OCI-M2 (cell line): ENCODE measurements around the gene XYLT1.
"Not testable (repeated sequence)": the region's sequence is repeated elsewhere in the genome, so short reads cannot be mapped to it uniquely, and the experiment has no call there.

Source experiments
- DNase-seq: peaks from one replicate; lab custom pipeline; 2025; ENCODE audit not compliant: unreplicated experiment; lab: John Stamatoyannopoulos, UW

The XYLT1 gene

DNA sequence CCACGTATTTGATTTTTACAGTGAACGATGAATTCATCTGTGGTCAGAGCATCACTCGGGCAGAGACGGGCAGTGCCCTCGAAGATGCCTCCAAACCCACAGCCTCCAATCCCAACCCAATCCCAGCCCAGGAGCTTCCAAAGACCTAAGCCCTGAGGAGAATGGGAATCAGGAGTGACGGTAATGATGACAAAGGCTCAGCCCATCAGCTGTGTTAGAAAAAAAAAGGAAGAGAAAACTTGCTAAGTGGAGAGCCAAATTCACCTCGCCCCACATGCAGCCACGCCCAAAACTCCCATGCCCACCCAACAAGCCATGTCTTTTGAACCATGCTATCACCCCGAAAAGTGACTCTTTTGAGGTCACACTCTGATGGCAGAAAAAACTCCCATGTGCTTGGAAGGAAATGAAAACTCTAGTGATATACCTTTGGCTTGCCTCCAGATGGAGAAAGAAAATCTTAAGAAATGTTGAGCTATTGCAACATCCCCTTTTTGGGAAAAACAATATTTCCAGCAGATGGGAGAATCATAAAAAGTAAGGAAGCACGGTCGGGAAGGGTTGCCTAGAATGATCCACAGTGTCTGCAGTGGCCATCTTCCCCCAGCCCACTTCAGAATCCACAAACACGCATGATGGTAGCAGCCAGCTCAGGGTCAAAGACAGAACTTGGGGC is 37.7 kb downstream of the XYLT1 start:
- DNase-seq = no peak

DNA sequence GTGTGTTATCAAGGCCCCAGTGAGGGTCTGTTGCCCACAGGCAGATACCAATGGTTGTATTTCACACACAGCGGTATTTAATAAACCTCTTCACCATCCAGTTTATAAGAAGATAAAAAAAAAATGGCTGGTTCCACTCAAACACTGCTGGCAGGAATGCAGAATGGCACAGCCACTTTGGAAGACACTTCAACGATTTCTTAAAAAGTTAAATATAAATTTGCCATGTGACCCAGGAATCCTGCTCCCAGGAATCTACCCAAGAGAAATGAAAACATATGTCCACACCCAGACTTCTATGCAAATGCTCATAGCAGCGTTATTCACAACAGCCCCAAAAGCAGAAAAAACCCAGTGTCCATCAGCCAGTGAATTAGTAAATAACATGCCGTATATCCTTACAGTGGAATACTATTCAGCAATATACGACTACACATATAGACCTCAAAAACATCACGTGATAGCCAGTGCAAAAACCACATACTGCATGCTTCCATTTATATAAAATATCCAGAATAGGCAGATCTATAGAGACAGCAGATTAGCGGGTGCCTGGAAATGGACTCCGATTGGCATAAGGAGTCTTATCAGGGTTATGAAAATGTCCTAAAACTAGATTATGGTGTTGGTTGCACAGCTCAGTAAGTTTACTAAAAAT is 38.7 kb downstream of the XYLT1 start:
- no peak for DNase-seq

DNA sequence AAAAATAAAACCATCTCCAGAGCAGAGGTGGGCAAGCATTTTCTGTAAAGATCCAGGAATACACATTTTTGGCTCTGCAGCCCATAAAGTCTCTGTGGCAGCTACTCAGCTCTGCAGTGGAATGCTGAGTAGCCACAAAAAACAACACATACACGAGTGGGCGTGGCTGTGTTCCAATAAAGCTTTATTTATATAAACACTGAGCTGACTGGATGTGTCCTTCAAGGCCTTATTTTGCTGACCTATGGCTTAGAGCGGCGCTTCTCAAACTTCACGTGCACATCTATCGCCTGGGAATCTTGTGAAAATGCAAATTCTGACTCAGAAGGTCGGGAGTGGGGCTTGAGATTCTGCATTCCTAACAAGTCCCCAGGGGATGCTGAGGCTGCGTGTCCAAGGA is 39.7 kb downstream of the XYLT1 start:
- no peak for DNase-seq

DNA sequence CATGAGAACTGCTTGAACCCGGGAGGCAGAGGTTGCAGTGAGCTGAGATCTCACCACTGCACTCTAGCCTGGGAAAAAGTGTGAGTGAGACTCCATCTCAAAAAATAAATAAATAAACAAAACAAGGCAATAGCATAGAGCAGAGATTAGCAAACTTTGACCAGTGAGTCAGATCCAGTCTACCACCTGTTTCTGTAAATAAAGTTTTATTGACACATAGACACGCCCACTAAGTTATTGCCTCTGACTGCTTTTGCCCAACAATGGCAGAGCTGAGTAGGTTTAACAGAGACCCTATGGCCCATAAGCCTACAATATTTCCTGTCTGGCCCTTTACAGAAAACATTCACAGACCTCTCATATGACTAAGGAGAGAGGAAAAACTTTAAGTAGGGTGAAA is 44.3 kb downstream of the XYLT1 start:
- no peak for DNase-seq

DNA sequence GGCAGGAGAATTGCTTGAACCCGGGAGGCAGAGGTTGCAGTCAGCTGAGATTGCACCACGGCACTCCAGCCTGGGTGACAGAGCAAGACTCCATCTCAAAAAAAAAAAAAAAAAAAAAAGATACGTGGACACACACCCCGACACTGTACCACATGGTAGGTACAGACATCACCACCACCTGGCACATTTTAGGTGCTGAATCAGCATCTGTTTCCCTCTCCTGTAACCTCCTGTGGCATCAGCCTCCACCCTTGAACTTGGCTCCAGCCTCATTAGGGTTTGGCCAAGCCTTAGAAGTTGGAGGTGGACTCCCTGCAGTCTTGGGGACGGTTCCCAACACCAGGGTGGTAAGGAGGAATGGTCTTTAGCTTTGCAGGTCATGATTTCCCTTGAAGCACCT is 46.0 kb downstream of the XYLT1 start:
- no peak for DNase-seq

DNA sequence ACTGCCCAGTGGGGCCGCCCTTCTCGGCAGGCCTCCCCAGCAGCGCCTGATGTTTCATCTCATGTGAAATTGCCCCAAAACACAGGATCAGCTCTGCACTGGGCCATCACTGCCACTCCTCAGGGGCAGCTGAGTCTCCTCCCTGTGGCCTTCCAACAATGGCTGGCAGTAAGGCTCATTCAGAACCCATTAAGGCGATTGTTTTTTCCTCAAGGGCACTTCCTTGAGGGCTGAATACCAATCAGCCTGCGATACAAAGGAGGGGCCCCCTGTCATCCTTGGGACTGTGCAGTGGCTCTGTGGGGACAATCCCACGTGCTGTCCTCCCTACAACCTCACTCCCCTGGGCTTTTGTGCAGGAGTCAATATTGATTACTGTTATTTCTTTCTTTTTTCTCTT is 47.5 kb downstream of the XYLT1 start:
- no peak for DNase-seq

DNA sequence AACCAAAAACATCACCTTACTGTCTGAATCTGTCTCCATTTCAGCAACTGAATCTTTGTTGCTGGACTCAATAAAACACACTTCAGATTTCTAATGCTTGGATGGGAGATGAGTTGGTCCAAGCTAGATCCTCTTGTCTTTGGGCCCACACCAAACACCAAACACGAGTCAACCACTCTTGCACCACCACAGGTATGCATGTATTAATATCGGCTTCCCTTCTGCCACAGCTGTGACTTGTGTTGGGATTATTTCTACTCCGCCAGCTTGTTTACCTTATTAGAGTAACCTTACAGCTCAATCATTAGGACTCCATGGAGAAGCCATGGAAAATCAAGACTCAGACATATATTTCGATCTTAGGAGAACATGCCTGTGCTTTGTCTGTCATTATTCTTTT is 49.9 kb downstream of the XYLT1 start:
- no peak for DNase-seq

DNA sequence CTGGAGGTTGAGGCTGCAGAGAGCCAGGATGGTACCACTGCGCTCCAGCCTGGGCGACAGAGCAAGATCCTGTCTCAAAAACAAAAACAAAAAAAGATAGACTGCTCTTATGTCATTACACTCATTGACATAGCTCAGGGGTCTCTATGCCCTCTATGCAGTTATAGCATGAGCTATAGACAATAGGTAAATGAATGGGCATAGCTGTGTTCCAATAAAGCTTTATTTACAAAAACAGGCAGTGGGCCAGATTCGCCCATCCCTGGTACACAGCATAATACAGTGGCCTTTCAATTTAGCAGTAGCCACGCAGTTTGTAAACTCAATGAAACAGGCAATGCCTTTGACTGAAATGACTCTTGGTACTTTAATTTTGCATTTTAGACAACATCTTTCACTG is 51.5 kb downstream of the XYLT1 start:
- DNase-seq = no peak

DNA sequence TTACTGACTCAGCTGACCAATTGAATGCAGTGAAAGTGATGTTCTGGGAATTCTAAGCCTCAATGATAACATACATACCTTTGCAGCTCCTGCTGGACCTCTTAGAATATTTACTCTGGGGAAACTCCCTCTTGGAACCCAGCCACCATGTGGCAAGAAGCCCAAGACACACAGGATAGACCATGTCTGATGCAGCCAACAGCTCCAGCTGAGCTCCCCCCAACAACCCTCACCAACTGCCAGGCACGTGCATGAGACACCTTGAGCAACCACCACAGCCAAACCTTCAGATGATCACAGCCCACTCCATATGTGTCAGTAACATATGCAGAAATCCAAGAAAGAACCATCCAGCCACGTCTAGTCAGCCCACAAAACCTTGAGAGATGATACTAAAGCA is 53.0 kb downstream of the XYLT1 start:
- DNase-seq = no peak

DNA sequence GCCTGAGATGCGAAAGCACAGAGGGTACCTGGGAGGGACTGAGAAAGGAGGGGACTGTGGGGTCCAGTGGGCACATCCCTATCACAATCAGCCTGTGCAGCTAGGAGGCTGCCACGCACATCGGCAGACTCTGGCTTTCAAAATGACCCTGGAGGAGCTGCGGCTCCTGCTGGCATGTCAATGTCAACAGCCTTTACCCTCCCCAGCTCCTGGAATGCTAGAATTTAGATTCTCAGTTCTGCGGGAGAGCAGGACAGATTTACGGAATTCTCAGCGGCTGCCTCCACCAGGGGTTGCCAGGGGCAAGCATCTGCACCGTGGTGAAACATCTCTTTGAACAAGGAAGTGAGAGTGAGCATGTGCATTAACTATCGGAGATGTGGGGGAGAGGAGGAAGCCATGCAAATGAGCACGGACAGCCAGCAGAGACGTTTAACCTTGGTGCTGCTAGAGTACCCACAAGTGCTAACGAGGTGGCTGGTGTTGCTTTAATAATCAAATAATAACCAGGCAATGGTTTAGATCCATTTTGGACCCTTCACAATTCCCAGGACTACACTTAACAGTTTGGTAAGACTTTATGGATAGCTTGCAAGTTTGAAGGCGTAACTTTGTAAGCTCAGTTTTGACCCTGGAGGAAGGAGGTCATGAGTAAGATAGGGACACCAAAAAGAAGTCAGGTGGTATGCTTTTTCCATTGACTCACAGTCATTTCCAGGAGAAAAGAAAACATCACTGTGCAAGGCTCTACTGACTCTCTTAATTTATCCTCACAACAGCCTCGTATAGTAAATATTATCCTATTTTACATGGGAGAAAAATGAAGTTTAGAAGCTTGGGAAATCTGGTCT is 54.1 kb downstream of the XYLT1 start:
- DNase-seq = no peak

DNA sequence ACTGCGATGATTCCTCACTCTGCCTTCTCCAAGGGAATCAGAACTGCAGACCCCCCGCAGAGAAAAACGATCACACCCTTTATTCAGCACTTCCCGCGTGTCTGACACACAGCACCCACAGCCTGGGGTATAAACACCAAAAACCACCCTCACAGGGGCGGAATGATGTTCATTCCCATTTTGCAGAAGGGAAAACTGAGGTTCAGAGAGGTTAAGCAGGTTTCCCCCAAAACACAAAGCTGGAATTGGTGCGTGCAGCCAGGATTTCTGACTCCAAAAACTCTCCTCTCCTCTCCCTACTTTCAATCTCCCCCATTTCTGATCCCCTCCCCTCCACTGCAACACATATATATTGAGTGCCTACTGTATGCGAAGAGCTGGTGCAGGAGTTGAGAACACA is 55.8 kb downstream of the XYLT1 start:
- no peak for DNase-seq

DNA sequence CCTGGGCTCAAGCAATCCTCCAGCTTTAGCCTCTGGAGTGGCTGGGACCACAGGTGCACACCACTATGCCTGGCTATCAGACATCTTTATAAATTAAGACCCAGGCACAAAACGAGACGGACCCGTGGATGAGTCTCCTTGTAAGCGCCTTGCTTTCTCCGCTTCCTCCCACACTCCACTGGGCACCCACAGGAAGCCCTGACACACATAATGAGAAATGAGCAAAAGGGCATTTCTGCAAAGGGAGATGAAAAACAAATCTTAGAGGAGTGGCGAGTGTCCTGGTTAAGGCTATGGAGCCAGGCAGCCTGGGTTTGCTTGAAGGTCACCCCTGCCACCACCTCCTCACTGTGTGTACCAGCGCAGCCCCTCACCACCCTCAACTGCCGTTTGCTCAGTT is 56.3 kb downstream of the XYLT1 start:
- no peak for DNase-seq

DNA sequence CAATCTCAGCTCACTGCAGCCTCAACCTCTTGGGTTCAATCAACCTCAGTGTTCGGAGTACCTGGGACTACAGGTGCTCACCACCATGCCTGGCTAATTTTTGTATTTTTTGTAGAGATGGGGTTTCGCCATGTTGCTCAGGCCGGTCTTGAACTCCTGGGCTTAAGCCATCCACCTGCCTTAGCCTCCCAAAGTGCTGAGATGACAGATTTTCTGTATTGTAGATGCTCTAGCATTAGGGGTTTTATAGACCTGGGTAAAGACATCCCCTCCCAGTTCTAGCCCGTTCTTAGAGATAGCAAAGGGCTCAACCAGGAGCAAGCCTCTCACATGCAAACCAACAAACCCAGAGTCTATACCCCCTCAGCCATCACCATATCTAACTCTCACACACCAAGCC is 57.3 kb downstream of the XYLT1 start:
- DNase-seq = no peak

DNA sequence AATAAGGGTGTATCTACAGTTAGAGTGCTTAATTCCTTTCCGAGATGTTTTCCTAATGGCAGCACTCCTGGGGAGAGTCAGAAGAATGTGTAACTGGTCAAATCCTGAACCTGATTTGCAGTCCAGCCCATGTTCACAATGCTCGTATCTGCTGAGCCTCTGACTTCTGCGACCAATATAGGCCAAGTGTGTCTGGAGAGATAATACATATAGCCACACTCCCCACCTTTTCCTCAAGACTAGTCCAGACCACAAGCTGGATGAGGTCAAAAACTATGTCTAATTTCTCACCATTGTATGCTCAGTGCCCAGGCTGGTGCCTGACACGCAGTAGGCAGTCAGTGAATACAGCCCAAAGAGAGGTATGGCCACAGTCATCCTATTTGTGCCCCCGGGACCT is 58.0 kb downstream of the XYLT1 start:
- DNase-seq = no peak

DNA sequence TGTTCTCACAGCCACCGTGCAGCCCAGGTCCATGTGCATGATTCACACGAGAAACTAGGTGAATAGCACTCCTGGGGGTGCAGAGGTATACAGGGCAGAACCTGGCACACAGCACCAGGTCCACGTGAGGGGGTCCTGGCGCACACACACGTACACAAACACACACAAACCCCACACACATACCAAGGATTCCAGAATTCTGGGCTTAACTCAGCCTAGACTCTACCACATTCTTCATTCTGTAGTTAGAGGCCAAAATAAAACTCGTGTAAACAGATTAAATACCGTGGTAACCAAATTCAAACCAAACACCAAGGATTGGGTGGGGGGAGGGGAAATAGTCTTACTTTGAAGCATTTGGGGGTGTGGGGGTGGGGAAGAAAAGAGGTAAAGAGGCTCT is 58.5 kb downstream of the XYLT1 start:
- DNase-seq = no peak

DNA sequence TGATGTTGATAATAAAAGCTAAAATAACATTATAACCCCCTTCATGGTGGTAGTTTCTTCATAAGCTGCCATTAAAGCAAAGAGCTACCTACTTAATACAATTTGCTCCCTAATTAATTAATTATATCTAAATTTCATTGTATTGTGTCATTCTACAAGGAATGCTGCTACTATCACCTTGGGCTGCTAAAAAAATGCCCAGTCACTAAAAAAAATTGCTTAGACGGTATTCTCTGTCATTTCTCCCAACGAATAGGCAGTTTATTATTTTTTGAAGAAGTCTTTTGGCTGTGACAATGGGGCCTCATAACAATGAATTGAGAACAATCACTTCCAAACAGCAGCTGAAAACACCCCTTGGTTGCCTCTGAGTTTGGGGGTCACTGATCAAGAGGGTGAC is 59.5 kb downstream of the XYLT1 start:
- DNase-seq = no peak

DNA sequence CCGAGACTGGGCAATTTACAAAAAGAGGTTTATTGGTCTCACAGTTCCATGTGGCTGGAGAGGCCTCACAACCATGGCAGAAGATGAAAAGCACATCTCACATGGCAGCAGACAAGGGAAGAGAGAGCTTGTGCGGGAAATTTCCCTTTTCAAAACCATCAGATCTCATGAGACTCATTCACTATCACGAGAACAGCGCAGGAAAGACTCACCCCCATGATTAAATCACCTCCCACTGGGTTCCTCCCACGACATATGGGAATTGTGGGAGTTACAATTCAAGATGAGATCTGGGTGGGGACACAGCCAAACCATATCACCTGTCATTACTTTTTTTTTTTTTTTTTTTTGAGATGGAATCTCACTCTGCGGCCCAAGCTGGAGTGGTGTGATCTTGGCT is 60.4 kb downstream of the XYLT1 start:
- DNase-seq = not testable (repeated sequence)

DNA sequence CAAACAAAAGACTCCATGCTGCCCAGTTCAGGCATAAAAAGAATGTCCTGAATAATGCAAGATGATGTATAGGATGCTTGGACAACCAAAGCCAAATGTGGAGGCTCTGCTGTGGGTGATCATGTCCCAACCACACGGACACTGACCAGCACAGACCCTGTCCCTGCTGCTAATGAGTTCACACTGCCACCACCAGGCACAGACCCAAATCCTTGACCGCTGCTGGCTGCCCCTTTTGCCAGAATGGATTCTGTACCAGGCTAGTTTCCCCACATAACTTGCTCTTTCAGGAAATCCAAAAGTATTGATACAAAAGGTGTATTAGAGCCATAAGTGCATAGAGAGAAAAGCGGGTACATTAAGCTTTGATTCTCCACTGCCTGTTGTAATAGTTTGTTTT is 60.9 kb downstream of the XYLT1 start:
- DNase-seq = no peak

DNA sequence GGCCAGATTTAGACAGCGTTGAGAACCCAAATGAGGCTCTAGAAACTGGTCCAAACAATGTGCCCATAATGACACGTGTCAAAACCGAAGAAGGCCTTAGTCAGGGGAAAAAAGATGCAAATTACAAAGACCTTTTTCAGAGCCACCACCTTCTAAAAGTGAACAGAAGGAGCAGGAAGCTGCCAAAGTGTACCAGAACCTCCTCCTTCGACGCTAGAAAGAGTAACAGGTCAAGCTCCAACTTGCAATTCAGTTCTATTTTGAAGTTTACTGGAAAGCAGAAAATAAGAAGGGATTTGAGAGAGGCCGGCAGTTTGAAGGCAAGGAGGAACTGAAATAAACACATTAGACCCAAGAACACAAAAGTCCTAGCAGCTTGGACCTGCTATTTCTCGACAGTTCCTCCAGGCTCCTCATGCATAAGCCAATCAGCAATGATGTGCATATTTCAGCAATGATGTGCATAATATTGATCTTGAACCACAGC is 61.8 kb downstream of the XYLT1 start:
- DNase-seq = no peak

DNA sequence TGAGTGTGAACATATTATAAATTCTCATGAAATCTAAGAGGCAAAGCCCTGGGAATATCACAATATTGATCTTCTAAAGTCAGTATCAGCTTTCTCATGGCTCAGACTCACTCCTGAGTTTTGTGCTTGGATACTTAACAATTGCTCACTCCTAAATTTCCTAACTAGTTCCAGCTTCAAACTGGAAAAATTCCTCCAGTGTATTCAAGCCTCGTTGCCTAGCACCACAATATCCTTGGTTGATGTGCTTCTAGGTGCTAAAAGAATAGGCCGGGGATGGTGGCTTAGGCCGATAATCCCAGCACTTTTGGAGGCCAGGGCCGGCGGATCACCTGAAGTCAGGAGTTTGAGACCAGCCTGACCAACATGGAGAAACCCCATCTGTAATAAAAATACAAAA is 62.5 kb downstream of the XYLT1 start:
- DNase-seq = no peak

DNA sequence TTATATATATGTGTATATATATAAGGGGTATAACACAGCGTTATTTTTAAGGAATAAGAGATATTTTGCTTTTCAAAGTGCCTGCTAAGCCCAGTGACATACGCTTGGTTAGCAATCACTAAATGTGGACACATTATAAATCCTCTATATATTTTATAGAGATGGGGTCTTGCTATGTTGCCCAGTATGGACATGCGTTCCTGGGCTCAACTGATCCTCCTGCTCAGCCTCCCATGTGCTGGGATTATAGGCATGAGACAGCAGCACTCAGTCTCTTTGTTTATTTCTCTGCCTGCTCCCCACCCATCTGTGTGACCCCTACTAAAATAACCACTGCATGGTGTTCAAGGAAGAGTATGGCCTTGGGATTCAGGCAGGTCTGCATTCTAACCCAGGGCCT is 63.4 kb downstream of the XYLT1 start:
- DNase-seq = no peak
